ENCODE results near the gene TRIM44.
"Not testable (repeated sequence)": the region's sequence is repeated elsewhere in the genome, so short reads cannot be mapped to it uniquely, and the experiment has no call there.

The TRIM44 gene

GRCh38 chr11:35633827-35634423, 28.6 kb upstream of the TRIM44 start:
- no peak for DNase-seq

GRCh38 chr11:35635933-35636332, 26.6 kb upstream of the TRIM44 start:
- DNase-seq: no peak

- no peak for DNase-seq
Observed at GRCh38 chr11:35639591-35640179, 22.9 kb upstream of the TRIM44 start.

- DNase-seq: no peak
Observed at GRCh38 chr11:35641171-35641897, 21.2 kb upstream of the TRIM44 start.

- DNase-seq: no peak
Observed at GRCh38 chr11:35641964-35642363, 20.6 kb upstream of the TRIM44 start.

- no peak for DNase-seq
Observed at GRCh38 chr11:35647421-35648093, 15.0 kb upstream of the TRIM44 start.

- no peak for DNase-seq
Observed at GRCh38 chr11:35650006-35650405, 12.6 kb upstream of the TRIM44 start.

- DNase-seq: no peak
Observed at GRCh38 chr11:35650467-35650866, 12.1 kb upstream of the TRIM44 start.

GRCh38 chr11:35651263-35651662, 11.3 kb upstream of the TRIM44 start:
- DNase-seq: no peak

- DNase-seq: not testable (repeated sequence)
Observed at GRCh38 chr11:35652786-35653185, 9.8 kb upstream of the TRIM44 start.

- DNase-seq: no peak
Observed at GRCh38 chr11:35654711-35655110, 7.9 kb upstream of the TRIM44 start.

GRCh38 chr11:35655254-35655653, 7.3 kb upstream of the TRIM44 start:
- no peak for DNase-seq

GRCh38 chr11:35655856-35656255, 6.7 kb upstream of the TRIM44 start:
- no peak for DNase-seq

GRCh38 chr11:35658020-35658948, 4.3 kb upstream of the TRIM44 start:
- no peak for DNase-seq

- no peak for DNase-seq
Observed at GRCh38 chr11:35661534-35661933, 1.0 kb upstream of the TRIM44 start.

GRCh38 chr11:35662061-35662648, 420 bp upstream of the TRIM44 start:
- DNase-seq: peak; percentile 84

GRCh38 chr11:35663408-35663702, 780 bp downstream of the TRIM44 start:
- DNase-seq: no peak

- no peak for DNase-seq
Observed at GRCh38 chr11:35664977-35665441, 2.4 kb downstream of the TRIM44 start.

GRCh38 chr11:35667257-35667656, 4.7 kb downstream of the TRIM44 start:
- no peak for DNase-seq

GRCh38 chr11:35668350-35668749, 5.8 kb downstream of the TRIM44 start:
- DNase-seq: not testable (repeated sequence)

GRCh38 chr11:35671396-35672127, 9.0 kb downstream of the TRIM44 start:
- no peak for DNase-seq

- DNase-seq: no peak
Observed at GRCh38 chr11:35672608-35673007, 10.0 kb downstream of the TRIM44 start.

All from midbrain (tissue), 1 donor.